ENCODE results near the gene GLT1D1. TPM values are rescaled to one million over a fixed set of nuclear protein-coding genes. Genes with fewer than 3 reads are reported as not detected.

The GLT1D1 gene
- polyA plus RNA-seq, 4 donors = 0.10 to 0.67 TPM; not detected in 2

DNA sequence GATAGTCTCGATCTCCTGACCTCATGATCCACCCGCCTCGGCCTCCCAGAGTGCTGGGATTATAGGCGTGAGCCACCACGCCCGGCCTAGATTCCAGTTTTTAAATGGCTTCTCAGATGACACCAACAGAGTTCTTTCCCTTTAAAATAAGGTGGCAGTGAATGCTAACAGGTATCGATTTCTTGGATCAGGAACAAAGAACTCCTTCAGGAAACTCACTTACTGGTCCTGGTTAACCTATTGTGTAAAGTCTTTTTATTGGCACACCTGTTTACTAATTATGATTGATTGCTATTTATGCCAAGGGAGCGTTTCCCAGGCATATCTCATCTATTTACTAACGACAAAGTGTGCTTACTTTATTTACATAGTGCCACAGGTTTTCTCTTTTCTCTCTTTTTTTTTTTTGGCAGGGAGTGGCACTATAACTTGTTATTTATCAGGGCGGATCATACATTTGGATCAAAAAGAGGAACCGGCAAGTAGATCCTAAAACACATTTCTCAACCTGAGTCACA lies 89.7 kb downstream of the GLT1D1 start:
- Histone ChIP-seq H3K4me3 (ENCODE audit: low read depth in 1 of 3, low read length in 3 of 3) (no peak overlapping the region), H3K4me1 (ENCODE audit: control insufficient read depth in 3 of 3, insufficient read depth in 2 of 3, low read depth in 1 of 3, low read length in 2 of 3) (no peaks in the 10 kb centered on the region), H3K9me3 (ENCODE audit: control insufficient read depth in 2 of 2, insufficient read depth in 1 of 2, low read depth in 1 of 2, low read length in 1 of 2) (no peaks in the 10 kb centered on the region), H3K27me3 (ENCODE audit: control insufficient read depth in 3 of 3, insufficient read depth in 3 of 3, low read length in 3 of 3) (no peaks in the 10 kb centered on the region), H3K36me3 (ENCODE audit: control insufficient read depth in 3 of 3, insufficient read depth in 2 of 3, low read depth in 1 of 3, low read length in 3 of 3) (no peaks in the 10 kb centered on the region), H3K27ac (ENCODE audit: low read depth in 1 of 3, low read length in 2 of 3) (no peak overlapping the region)
- FAIRE-seq = peak; percentile 39
- peak in 1 of 2 donors; percentile 61 for DNase-seq
- WGBS, 3 donors = 13 to 63% (median 21%) methylated on average over 11 of the region's 11 CpGs

DNA sequence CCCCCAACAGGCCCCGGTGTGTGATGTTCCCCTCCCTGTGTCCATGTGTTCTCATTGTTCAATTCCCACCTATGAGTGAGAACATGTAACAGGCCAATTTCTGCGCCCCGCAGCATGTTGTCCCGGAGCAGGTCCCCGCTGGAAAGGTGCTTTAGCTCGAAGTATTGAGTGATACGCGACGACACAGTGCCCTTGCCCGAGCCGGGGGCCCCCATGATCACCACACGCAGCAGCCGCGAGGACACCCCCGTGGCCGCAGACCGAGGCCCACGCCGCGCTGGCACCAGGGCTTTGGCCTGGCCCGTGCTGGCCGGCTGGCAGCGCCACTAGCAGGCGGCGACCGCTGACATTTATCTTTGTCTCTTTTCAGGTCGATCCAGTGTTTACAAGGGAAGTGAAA lies 91.7 kb downstream of the GLT1D1 start:
- H3K4me3 ChIP-seq (ENCODE audit: low read depth in 1 of 3, low read length in 3 of 3) = no peak overlapping the region
- H3K27ac ChIP-seq (ENCODE audit: low read depth in 1 of 3, low read length in 2 of 3) = no peak overlapping the region
- no peak for DNase-seq
- no peaks in the 10 kb centered on the region for H3K4me1 ChIP-seq (ENCODE audit: control insufficient read depth in 3 of 3, insufficient read depth in 2 of 3, low read depth in 1 of 3, low read length in 2 of 3)
- no peak for FAIRE-seq
- 87 to 96% (median 96%) methylated on average over 26 to 27 of the region's 27 CpGs for WGBS, 3 donors
- no peaks in the 10 kb centered on the region for H3K27me3 ChIP-seq (ENCODE audit: control insufficient read depth in 3 of 3, insufficient read depth in 3 of 3, low read length in 3 of 3)
- H3K36me3 ChIP-seq (ENCODE audit: control insufficient read depth in 3 of 3, insufficient read depth in 2 of 3, low read depth in 1 of 3, low read length in 3 of 3) = no peaks in the 10 kb centered on the region
- H3K9me3 ChIP-seq (ENCODE audit: control insufficient read depth in 2 of 2, insufficient read depth in 1 of 2, low read depth in 1 of 2, low read length in 1 of 2) = no peaks in the 10 kb centered on the region

DNA sequence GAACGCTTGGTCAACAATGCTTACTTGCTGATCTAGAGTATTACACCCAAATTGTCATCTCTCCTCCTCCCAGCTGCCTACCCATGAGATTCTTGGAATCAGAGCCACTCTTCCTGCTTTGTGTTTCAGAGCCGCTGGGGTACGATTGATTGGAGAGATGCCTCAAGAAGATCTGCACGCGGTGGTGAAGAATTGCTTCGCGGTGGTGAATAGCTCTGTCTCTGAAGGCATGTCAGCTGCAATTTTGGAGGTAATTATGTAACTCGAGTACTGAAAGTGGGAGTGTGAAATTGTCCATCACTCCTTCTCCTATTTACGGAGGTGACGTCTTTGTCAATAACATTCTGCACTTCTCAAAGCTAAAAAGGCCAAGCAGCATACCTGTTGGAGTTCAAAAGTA lies 93.9 kb downstream of the GLT1D1 start:
- no peaks in the 10 kb centered on the region for H3K9me3 ChIP-seq (ENCODE audit: control insufficient read depth in 2 of 2, insufficient read depth in 1 of 2, low read depth in 1 of 2, low read length in 1 of 2)
- FAIRE-seq = no peak
- H3K27me3 ChIP-seq (ENCODE audit: control insufficient read depth in 3 of 3, insufficient read depth in 3 of 3, low read length in 3 of 3) = no peaks in the 10 kb centered on the region
- H3K36me3 ChIP-seq (ENCODE audit: control insufficient read depth in 3 of 3, insufficient read depth in 2 of 3, low read depth in 1 of 3, low read length in 3 of 3) = no peaks in the 10 kb centered on the region
- H3K4me1 ChIP-seq (ENCODE audit: control insufficient read depth in 3 of 3, insufficient read depth in 2 of 3, low read depth in 1 of 3, low read length in 2 of 3) = no peaks in the 10 kb centered on the region
- no peak overlapping the region for H3K4me3 ChIP-seq (ENCODE audit: low read depth in 1 of 3, low read length in 3 of 3)
- H3K27ac ChIP-seq (ENCODE audit: low read depth in 1 of 3, low read length in 2 of 3) = no peak overlapping the region
- 83 to 85% (median 84%) methylated on average over 10 of the region's 10 CpGs for WGBS, 3 donors
- no peak for DNase-seq

DNA sequence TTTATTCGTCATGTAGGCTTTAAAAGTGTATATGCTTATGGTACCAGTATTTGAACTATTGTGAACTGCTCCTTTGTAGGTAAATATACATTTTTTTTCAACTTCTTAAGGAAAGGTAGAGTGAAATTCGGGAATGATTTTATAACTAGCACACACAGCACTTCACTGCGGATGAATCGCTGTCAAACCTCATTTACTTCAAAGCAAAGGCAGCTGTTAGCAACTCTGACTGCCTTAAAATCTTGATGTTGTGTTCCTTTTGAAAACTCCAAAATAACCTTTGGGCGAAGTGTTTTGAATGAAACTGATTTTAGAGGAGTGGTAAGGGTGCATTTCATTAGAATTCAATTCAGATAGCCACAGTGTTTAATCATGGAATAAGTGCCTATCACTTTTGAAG lies 95.8 kb downstream of the GLT1D1 start:
- H3K4me3 ChIP-seq (ENCODE audit: low read depth in 1 of 3, low read length in 3 of 3) = no peak overlapping the region
- H3K27ac ChIP-seq (ENCODE audit: low read depth in 1 of 3, low read length in 2 of 3) = no peak overlapping the region
- H3K9me3 ChIP-seq (ENCODE audit: control insufficient read depth in 2 of 2, insufficient read depth in 1 of 2, low read depth in 1 of 2, low read length in 1 of 2) = no peaks in the 10 kb centered on the region
- no peak for FAIRE-seq
- H3K4me1 ChIP-seq (ENCODE audit: control insufficient read depth in 3 of 3, insufficient read depth in 2 of 3, low read depth in 1 of 3, low read length in 2 of 3) = no peaks in the 10 kb centered on the region
- 81 to 85% (median 85%) methylated on average over 5 of the region's 5 CpGs for WGBS, 3 donors
- no peaks in the 10 kb centered on the region for H3K36me3 ChIP-seq (ENCODE audit: control insufficient read depth in 3 of 3, insufficient read depth in 2 of 3, low read depth in 1 of 3, low read length in 3 of 3)
- H3K27me3 ChIP-seq (ENCODE audit: control insufficient read depth in 3 of 3, insufficient read depth in 3 of 3, low read length in 3 of 3) = no peaks in the 10 kb centered on the region
- no peak for DNase-seq

DNA sequence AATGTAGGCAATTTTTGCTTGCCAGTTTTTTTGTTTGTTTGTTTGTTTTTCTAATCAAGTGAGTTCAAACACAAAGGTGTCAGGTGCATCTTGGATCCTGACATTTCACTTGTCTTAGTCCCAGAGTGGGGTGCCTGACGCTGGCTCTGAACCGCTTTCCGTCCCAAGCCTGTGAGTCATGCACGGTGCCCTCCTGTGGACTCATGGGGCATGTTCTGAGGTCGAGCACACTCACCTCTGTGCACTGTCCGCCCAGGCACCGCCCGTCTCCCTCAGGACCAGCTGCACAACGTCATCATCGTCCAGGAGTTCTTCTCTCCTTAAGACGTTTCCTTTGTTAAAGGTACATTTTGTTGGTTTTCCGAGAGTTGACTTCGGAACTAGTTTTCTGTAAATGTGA lies 98.2 kb downstream of the GLT1D1 start:
- no peak overlapping the region for H3K4me3 ChIP-seq (ENCODE audit: low read depth in 1 of 3, low read length in 3 of 3)
- DNase-seq (no peak), FAIRE-seq (no peak)
- no peaks in the 10 kb centered on the region for H3K4me1 ChIP-seq (ENCODE audit: control insufficient read depth in 3 of 3, insufficient read depth in 2 of 3, low read depth in 1 of 3, low read length in 2 of 3)
- H3K36me3 ChIP-seq (ENCODE audit: control insufficient read depth in 3 of 3, insufficient read depth in 2 of 3, low read depth in 1 of 3, low read length in 3 of 3) = no peaks in the 10 kb centered on the region
- 75 to 82% (median 79%) methylated on average over 13 of the region's 13 CpGs for WGBS, 3 donors
- no peaks in the 10 kb centered on the region for H3K27me3 ChIP-seq (ENCODE audit: control insufficient read depth in 3 of 3, insufficient read depth in 3 of 3, low read length in 3 of 3)
- no peak overlapping the region for H3K27ac ChIP-seq (ENCODE audit: low read depth in 1 of 3, low read length in 2 of 3)
- no peaks in the 10 kb centered on the region for H3K9me3 ChIP-seq (ENCODE audit: control insufficient read depth in 2 of 2, insufficient read depth in 1 of 2, low read depth in 1 of 2, low read length in 1 of 2)

DNA sequence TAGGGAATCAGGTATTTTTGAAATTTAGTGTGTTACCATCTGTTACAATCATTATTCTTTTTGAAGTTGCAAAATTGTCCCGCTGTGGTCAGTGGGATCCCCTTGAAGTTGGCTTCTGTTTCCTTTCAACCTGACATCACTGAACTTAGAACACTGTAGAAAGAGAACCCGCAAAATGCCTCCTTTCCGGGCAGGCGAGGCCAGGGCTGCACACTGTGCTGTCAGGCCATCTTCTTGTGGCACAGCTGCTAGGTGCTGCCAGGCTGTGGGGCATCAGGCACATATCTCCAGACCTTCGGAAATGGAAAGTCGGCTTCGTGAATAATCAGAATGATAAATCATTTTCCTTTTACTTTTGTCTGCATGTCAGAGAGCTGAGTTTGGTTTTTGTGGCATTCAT lies 103.5 kb downstream of the GLT1D1 start:
- DNase-seq = no peak
- Histone ChIP-seq H3K36me3 (ENCODE audit: control insufficient read depth in 3 of 3, insufficient read depth in 2 of 3, low read depth in 1 of 3, low read length in 3 of 3) (no peaks in the 10 kb centered on the region), H3K9me3 (ENCODE audit: control insufficient read depth in 2 of 2, insufficient read depth in 1 of 2, low read depth in 1 of 2, low read length in 1 of 2) (no peaks in the 10 kb centered on the region), H3K4me3 (ENCODE audit: low read depth in 1 of 3, low read length in 3 of 3) (no peak overlapping the region), H3K27ac (ENCODE audit: low read depth in 1 of 3, low read length in 2 of 3) (no peak overlapping the region), H3K4me1 (ENCODE audit: control insufficient read depth in 3 of 3, insufficient read depth in 2 of 3, low read depth in 1 of 3, low read length in 2 of 3) (no peaks in the 10 kb centered on the region), H3K27me3 (ENCODE audit: control insufficient read depth in 3 of 3, insufficient read depth in 3 of 3, low read length in 3 of 3) (no peaks in the 10 kb centered on the region)
- FAIRE-seq = no peak
- WGBS, 3 donors = 69 to 85% (median 74%) methylated on average over 7 of the region's 7 CpGs

DNA sequence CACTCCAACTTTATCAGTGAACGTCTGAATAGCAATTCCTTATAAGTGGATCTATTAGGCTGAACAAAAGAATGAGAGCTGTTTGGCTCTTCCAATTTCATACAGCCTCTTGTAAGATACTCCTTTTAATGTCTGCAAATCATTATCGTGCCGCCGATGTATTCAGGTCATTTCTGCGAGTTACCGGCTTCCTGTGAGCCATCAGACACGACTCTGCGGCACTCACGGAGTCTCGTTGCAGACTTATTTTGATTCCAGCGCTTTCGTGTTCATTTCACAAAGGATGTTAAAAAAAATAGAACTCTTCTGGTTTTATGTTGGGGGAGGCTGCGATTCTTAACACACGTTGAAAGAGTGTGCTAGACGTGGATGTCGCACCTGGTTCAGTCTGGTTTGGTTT lies 106.6 kb downstream of the GLT1D1 start:
- no peaks in the 10 kb centered on the region for H3K27me3 ChIP-seq (ENCODE audit: control insufficient read depth in 3 of 3, insufficient read depth in 3 of 3, low read length in 3 of 3)
- whole genome bisulfite sequencing, 3 donors = 66 to 78% (median 67%) methylated on average over 16 of the region's 16 CpGs
- no peaks in the 10 kb centered on the region for H3K36me3 ChIP-seq (ENCODE audit: control insufficient read depth in 3 of 3, insufficient read depth in 2 of 3, low read depth in 1 of 3, low read length in 3 of 3)
- H3K9me3 ChIP-seq (ENCODE audit: control insufficient read depth in 2 of 2, insufficient read depth in 1 of 2, low read depth in 1 of 2, low read length in 1 of 2) = peaks cover 0 to 7% of the 10 kb centered on the region in 2 donors
- H3K4me1 ChIP-seq (ENCODE audit: control insufficient read depth in 3 of 3, insufficient read depth in 2 of 3, low read depth in 1 of 3, low read length in 2 of 3) = no peaks in the 10 kb centered on the region
- no peak for DNase-seq
- no peak overlapping the region for H3K4me3 ChIP-seq (ENCODE audit: low read depth in 1 of 3, low read length in 3 of 3)
- H3K27ac ChIP-seq (ENCODE audit: low read depth in 1 of 3, low read length in 2 of 3) = no peak overlapping the region
- no peak for FAIRE-seq

DNA sequence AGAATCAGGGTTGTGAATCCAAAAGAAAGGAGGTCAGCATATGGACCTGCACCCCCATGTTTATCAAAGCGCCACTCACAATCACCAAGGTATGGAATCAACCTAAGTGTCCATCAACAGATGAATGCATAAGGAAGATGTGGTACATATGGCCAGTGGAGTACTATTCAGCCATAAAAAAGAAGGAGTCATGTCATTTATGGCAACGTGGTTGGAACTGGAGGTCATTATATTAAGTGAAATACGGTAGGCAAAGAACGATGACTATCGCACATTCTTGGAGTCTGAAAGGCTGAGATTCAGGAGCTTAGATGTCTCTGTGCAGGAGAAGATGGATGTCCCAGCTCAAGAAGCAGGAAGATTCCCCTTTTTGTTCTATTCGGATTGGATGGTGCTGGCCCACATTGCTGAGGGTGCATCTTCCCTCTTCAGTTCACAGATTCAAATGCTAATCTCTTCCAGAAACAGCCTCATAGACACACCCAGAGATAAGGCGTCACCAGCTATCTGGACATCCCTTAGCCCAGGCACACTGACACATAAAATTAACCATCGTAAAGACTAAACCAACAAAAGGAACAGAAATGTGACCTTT lies 108.1 kb downstream of the GLT1D1 start:
- no peak overlapping the region for H3K4me3 ChIP-seq (ENCODE audit: low read depth in 1 of 3, low read length in 3 of 3)
- H3K27ac ChIP-seq (ENCODE audit: low read depth in 1 of 3, low read length in 2 of 3) = no peak overlapping the region
- no peaks in the 10 kb centered on the region for H3K36me3 ChIP-seq (ENCODE audit: control insufficient read depth in 3 of 3, insufficient read depth in 2 of 3, low read depth in 1 of 3, low read length in 3 of 3)
- 65 to 68% (median 68%) methylated on average over 8 of the region's 8 CpGs for WGBS, 3 donors
- no peaks in the 10 kb centered on the region for H3K4me1 ChIP-seq (ENCODE audit: control insufficient read depth in 3 of 3, insufficient read depth in 2 of 3, low read depth in 1 of 3, low read length in 2 of 3)
- peaks cover 0 to 13% of the 10 kb centered on the region in 2 donors for H3K9me3 ChIP-seq (ENCODE audit: control insufficient read depth in 2 of 2, insufficient read depth in 1 of 2, low read depth in 1 of 2, low read length in 1 of 2)
- FAIRE-seq (no peak), DNase-seq (no peak)
- no peaks in the 10 kb centered on the region for H3K27me3 ChIP-seq (ENCODE audit: control insufficient read depth in 3 of 3, insufficient read depth in 3 of 3, low read length in 3 of 3)

DNA sequence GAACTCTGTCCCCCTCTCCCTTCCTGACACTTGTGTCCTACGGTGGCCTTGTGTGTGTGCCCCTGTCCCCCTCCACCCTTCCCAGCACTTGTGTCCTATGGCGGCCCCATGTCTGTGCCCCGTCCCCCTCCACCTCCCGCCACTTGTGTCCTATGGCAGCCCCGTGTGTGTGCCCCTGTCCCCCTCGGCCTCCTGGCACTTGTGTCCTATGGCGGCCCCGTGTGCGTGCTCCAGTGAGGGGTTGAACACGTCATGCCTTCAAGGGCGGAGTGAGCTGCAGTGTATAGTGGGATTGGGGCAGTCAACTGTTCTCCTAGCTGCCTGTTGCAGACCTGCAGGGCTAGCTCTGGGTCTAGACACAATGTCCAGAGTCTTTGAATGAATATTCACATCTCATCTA lies 108.7 kb downstream of the GLT1D1 start:
- no peak overlapping the region for H3K4me3 ChIP-seq (ENCODE audit: low read depth in 1 of 3, low read length in 3 of 3)
- no peak overlapping the region for H3K27ac ChIP-seq (ENCODE audit: low read depth in 1 of 3, low read length in 2 of 3)
- H3K36me3 ChIP-seq (ENCODE audit: control insufficient read depth in 3 of 3, insufficient read depth in 2 of 3, low read depth in 1 of 3, low read length in 3 of 3) = no peaks in the 10 kb centered on the region
- FAIRE-seq (no peak), DNase-seq (no peak)
- WGBS, 3 donors = 82 to 84% (median 84%) methylated on average over 11 of the region's 11 CpGs
- H3K9me3 ChIP-seq (ENCODE audit: control insufficient read depth in 2 of 2, insufficient read depth in 1 of 2, low read depth in 1 of 2, low read length in 1 of 2) = peaks cover 0 to 13% of the 10 kb centered on the region in 2 donors
- no peaks in the 10 kb centered on the region for H3K4me1 ChIP-seq (ENCODE audit: control insufficient read depth in 3 of 3, insufficient read depth in 2 of 3, low read depth in 1 of 3, low read length in 2 of 3)
- no peaks in the 10 kb centered on the region for H3K27me3 ChIP-seq (ENCODE audit: control insufficient read depth in 3 of 3, insufficient read depth in 3 of 3, low read length in 3 of 3)
